SW 1271 (cell line): ENCODE data around the gene SH3GLB1.

Source experiments
- DNase-seq, 2 experiments: peaks; one replicate each; lab custom pipeline; 2025; lab: John Stamatoyannopoulos, UW

The SH3GLB1 gene

GRCh38 chr1:86773341-86774288 lies 69.2 kb downstream of the SH3GLB1 start:
- DNase-seq = peak in 1 of 2 experiments; percentile 36

GRCh38 chr1:86774305-86775295 lies 70.2 kb downstream of the SH3GLB1 start:
- DNase-seq = peak; percentile 65 to 82

- no peak for DNase-seq
Observed at GRCh38 chr1:86775395-86775794, 71.0 kb downstream of the SH3GLB1 start.

DNA sequence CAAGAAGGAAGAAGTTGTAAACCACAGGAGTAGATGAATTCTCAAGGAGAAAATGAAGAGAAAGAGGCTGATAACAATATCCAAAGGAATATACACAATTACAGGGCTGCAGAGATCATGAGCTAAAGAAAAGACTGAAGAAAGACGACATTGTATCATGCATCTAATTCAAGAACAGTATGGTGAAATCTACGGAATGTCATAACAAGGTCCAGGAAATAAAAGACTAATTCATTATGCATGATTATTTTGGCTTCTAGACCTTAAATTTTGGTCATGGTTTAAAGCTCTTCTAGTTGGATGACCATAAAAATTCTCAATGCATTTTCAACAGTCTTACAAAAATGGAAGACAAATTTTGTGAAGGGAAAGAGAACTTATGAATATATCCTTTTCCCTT lies 71.7 kb downstream of the SH3GLB1 start:
- no peak for DNase-seq

DNA sequence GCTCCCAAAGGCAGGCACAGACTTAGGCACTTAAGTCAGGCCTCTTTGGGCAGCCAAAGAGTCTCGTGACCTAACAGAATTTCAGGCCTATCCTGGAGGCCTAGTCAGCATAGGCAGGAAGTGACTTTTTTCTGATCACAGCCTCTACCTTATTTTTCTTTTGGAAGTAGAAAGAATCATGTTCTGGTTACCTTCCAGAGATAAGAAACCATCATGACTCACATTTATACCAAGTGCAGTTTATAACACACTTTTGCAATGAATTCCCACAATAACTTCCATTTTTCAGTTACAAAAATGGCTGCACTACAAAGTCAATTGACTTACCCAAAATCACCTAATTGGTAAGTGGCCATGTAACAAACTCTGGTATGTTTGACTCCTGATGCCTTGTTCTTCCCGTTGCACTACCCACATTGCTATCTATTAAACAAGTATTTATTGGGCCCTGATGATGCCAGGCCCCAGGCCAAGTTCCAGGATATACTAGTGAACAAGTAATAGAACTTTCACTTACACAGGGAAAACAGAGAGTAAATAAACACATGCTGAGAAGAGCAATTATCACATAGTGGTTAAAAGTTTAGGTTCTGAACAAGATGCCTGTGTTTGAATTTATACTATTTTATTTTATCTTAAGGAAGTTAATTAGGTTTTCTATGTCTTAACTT lies 74.3 kb downstream of the SH3GLB1 start:
- no peak for DNase-seq

DNA sequence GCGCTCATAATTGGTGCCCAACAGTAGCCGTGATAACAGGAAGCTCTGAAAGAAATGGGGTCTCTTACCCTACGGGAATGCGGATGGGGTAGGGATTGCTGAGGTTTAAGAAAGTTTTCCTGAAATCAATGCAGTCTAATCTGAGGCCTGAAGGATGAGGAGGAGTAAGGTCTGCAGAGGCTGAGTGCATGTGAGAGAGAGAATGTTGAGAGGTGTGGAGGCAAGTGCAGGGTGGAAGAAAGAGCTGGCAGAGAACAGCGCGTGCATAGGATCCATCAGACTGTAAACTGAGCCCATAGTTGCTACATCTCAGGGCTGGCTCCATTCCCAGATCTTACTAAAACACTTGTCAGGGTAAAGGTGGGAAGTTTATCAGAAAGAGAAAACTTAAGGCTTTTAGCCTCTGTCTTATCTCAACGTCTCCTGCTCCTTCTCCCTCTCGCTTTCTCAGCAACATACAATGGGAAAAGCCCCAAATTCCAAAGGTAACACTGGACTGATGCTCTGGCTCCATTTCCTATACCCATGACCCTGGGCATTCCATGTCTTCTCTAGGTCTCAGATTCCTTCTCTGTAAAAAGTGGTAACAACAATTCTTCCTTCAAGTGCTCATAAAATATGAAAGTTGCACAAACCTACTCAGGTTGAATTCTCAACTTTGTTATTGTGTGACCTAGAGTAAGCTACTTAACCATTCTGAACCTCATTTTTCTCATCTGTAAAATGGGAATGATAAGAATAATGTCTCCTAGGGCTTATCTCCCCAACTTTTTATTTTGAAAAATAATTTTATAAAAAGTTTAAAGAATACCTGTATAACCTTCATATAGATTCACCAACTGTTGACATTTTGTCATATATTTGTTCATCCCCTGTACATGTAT lies 75.2 kb downstream of the SH3GLB1 start:
- DNase-seq = peak in 1 of 2 experiments; percentile 64

- DNase-seq = no peak
Observed at GRCh38 chr1:86782482-86782881, 78.1 kb downstream of the SH3GLB1 start.

DNA sequence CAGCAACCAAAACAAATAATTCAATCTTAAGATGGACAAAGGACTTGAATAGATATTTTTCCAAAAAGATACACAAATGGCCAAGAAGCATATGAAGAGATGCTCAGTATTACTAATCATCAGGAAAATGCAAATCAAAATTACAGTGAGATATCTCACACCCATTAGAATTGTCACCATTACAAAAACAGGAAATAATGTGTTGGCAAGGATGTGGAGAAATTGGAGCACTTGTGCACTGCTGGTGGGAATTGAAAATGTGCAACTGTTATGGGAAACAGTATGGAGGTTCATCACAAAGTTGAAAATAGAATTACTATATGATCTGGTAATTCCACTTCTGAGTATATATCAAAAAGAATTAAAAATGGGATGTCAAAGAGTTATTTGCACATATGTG lies 83.2 kb downstream of the SH3GLB1 start:
- DNase-seq = no peak

- no peak for DNase-seq
Observed at GRCh38 chr1:86788300-86789206, 84.2 kb downstream of the SH3GLB1 start.

- no peak for DNase-seq
Observed at GRCh38 chr1:86795316-86795715, 90.9 kb downstream of the SH3GLB1 start.
